Measurements from ENCODE around the gene PCDHB12.
"Not testable (repeated sequence)": the region's sequence is repeated elsewhere in the genome, so short reads cannot be mapped to it uniquely, and the experiment has no call there.

Gene PCDHB12

GRCh38 chr5:141213656-141214339 is 5.3 kb downstream of the PCDHB12 start, which contains the start of gene PCDHB13:
Gene PCDHB13 (plus strand): TSS chr5:141213919. CDS start chr5:141214124, 205 bp downstream.
- H3K9me2 ChIP-seq (replicated peaks; ENCODE audit: insufficient read depth, low read length); H3K9ac ChIP-seq (ENCODE audit: low read length); H3K4me2 ChIP-seq (ENCODE audit: low read depth, low read length); H3K4me1 ChIP-seq (ENCODE audit: low read length); H3K79me2 ChIP-seq (ENCODE audit: low read length); H2AFZ ChIP-seq (ENCODE audit: low read length); H3K9me3 ChIP-seq (replicated peaks; ENCODE audit: insufficient read depth, low read length); H4K20me1 ChIP-seq (ENCODE audit: insufficient read depth, low read length); H3K27ac ChIP-seq (ENCODE audit: low read length); H3K27me3 ChIP-seq (replicated peaks; ENCODE audit: insufficient read depth, low read length); H3K36me3 ChIP-seq (replicated peaks; ENCODE audit: insufficient read depth, low read length); H3F3A ChIP-seq (ENCODE audit: insufficient read depth, low read length); H3K4me3 ChIP-seq (ENCODE audit: low read length): not testable (repeated sequence)
- DNase-seq: peak; percentile 37
- peak; percentile 46 for TF ChIP-seq CTCF (IDR thresholded peaks at IDR 0.05; ENCODE audit: low read length)

DNA sequence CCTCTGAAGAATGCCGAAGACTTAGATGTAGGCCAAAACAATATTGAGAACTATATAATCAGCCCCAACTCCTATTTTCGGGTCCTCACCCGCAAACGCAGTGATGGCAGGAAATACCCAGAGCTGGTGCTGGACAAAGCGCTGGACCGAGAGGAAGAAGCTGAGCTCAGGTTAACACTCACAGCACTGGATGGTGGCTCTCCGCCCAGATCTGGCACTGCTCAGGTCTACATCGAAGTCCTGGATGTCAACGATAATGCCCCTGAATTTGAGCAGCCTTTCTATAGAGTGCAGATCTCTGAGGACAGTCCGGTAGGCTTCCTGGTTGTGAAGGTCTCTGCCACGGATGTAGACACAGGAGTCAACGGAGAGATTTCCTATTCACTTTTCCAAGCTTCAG is 6.1 kb downstream of the PCDHB12 start:
- H3K36me3 ChIP-seq (replicated peaks; ENCODE audit: insufficient read depth, low read length); DNase-seq; H3K4me1 ChIP-seq (ENCODE audit: low read length); H2AFZ ChIP-seq (ENCODE audit: low read length); H3K27ac ChIP-seq (ENCODE audit: low read length); H3K4me2 ChIP-seq (ENCODE audit: low read depth, low read length); H3K4me3 ChIP-seq (ENCODE audit: low read length); H4K20me1 ChIP-seq (ENCODE audit: insufficient read depth, low read length); H3K79me2 ChIP-seq (ENCODE audit: low read length); H3K9ac ChIP-seq (ENCODE audit: low read length); H3K9me2 ChIP-seq (replicated peaks; ENCODE audit: insufficient read depth, low read length); H3K9me3 ChIP-seq (replicated peaks; ENCODE audit: insufficient read depth, low read length); H3F3A ChIP-seq (ENCODE audit: insufficient read depth, low read length); H3K27me3 ChIP-seq (replicated peaks; ENCODE audit: insufficient read depth, low read length): not testable (repeated sequence)

DNA sequence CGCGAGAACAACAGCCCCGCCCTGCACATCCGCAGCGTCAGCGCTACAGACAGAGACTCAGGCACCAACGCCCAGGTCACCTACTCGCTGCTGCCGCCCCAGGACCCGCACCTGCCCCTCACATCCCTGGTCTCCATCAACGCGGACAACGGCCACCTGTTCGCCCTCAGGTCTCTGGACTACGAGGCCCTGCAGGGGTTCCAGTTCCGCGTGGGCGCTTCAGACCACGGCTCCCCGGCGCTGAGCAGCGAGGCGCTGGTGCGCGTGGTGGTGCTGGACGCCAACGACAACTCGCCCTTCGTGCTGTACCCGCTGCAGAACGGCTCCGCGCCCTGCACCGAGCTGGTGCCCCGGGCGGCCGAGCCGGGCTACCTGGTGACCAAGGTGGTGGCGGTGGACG is 7.0 kb downstream of the PCDHB12 start:
- not testable (repeated sequence) for H3K79me2 ChIP-seq (ENCODE audit: low read length); H3K4me2 ChIP-seq (ENCODE audit: low read depth, low read length); H3K9ac ChIP-seq (ENCODE audit: low read length)

DNA sequence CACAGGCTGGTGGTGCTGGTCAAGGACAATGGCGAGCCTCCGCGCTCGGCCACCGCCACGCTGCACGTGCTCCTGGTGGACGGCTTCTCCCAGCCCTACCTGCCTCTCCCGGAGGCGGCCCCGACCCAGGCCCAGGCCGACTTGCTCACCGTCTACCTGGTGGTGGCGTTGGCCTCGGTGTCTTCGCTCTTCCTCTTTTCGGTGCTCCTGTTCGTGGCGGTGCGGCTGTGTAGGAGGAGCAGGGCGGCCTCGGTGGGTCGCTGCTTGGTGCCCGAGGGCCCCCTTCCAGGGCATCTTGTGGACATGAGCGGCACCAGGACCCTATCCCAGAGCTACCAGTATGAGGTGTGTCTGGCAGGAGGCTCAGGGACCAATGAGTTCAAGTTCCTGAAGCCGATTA is 7.5 kb downstream of the PCDHB12 start:
- not testable (repeated sequence) for H3K27ac ChIP-seq (ENCODE audit: low read length); H2AFZ ChIP-seq (ENCODE audit: low read length); H3K36me3 ChIP-seq (replicated peaks; ENCODE audit: insufficient read depth, low read length); H4K20me1 ChIP-seq (ENCODE audit: insufficient read depth, low read length); H3K79me2 ChIP-seq (ENCODE audit: low read length); DNase-seq; H3F3A ChIP-seq (ENCODE audit: insufficient read depth, low read length); H3K4me1 ChIP-seq (ENCODE audit: low read length); H3K27me3 ChIP-seq (replicated peaks; ENCODE audit: insufficient read depth, low read length); H3K4me2 ChIP-seq (ENCODE audit: low read depth, low read length); H3K4me3 ChIP-seq (ENCODE audit: low read length); H3K9me2 ChIP-seq (replicated peaks; ENCODE audit: insufficient read depth, low read length); H3K9ac ChIP-seq (ENCODE audit: low read length); H3K9me3 ChIP-seq (replicated peaks; ENCODE audit: insufficient read depth, low read length)

More for the DNA sequence above, 7.0 kb downstream of the PCDHB12 start:
- not testable (repeated sequence) for H3K9me2 ChIP-seq (replicated peaks; ENCODE audit: insufficient read depth, low read length); H4K20me1 ChIP-seq (ENCODE audit: insufficient read depth, low read length); H3K4me1 ChIP-seq (ENCODE audit: low read length); H3K27me3 ChIP-seq (replicated peaks; ENCODE audit: insufficient read depth, low read length); H3K4me3 ChIP-seq (ENCODE audit: low read length); H3K27ac ChIP-seq (ENCODE audit: low read length); H3K36me3 ChIP-seq (replicated peaks; ENCODE audit: insufficient read depth, low read length); H3F3A ChIP-seq (ENCODE audit: insufficient read depth, low read length); H3K9me3 ChIP-seq (replicated peaks; ENCODE audit: insufficient read depth, low read length); DNase-seq; H2AFZ ChIP-seq (ENCODE audit: low read length)

- TF ChIP-seq CTCF (IDR thresholded peaks at IDR 0.05; ENCODE audit: low read length) (peak; percentile 61), EZH2 (optimal IDR thresholded peaks at IDR 0.05; ENCODE audit: low read depth, low read length) (no peak), EZH2phosphoT487 (IDR thresholded peaks at IDR 0.05; ENCODE audit: low read length) (no peak)
- Histone ChIP-seq H3K9ac (ENCODE audit: low read length) (peak within 1 kb of the TSS; percentile 34; the same call in 1 of the 2 replicates), H2AFZ (ENCODE audit: low read length) (peak within 1 kb of the TSS; percentile 94), H3K9me3 (replicated peaks; ENCODE audit: insufficient read depth, low read length) (no peaks in the 10 kb centered on the region), H3F3A (ENCODE audit: insufficient read depth, low read length) (no peaks in the 10 kb centered on the region), H3K4me1 (ENCODE audit: low read length) (no peaks in the 10 kb centered on the region), H3K4me2 (ENCODE audit: low read depth, low read length) (peak within 1 kb of the TSS; percentile 90), H3K27me3 (replicated peaks; ENCODE audit: insufficient read depth, low read length) (no peaks in the 10 kb centered on the region), H3K27ac (ENCODE audit: low read length) (no peak within 1 kb of the TSS), H3K36me3 (replicated peaks; ENCODE audit: insufficient read depth, low read length) (no peaks in the 10 kb centered on the region), H3K4me3 (ENCODE audit: low read length) (peak within 1 kb of the TSS; percentile 65), H3K79me2 (ENCODE audit: low read length) (no peaks in the 10 kb centered on the region), H4K20me1 (ENCODE audit: insufficient read depth, low read length) (no peaks in the 10 kb centered on the region), H3K9me2 (replicated peaks; ENCODE audit: insufficient read depth, low read length) (no peaks in the 10 kb centered on the region)
- peak; percentile 75 for DNase-seq
Observed at GRCh38 chr5:141223112-141223783, 14.7 kb downstream of the PCDHB12 start, which contains the start of gene PCDHB14. Gene PCDHB14 (plus strand): TSS chr5:141223343. CDS start chr5:141223506, 163 bp downstream.

DNA sequence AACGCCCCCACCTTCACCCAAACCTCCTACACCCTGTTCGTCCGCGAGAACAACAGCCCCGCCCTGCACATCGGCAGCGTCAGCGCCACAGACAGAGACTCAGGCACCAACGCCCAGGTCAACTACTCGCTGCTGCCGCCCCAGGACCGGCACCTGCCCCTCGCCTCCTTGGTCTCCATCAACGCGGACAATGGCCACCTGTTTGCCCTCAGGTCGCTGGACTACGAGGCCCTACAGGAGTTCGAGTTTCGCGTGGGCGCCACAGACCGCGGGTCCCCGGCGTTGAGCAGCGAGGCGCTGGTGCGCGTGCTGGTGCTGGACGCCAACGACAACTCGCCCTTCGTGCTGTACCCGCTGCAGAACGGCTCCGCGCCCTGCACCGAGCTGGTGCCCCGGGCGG is 16.3 kb downstream of the PCDHB12 start:
- not testable (repeated sequence) for H3K79me2 ChIP-seq (ENCODE audit: low read length); H3K4me2 ChIP-seq (ENCODE audit: low read depth, low read length); H3K27me3 ChIP-seq (replicated peaks; ENCODE audit: insufficient read depth, low read length); H3K36me3 ChIP-seq (replicated peaks; ENCODE audit: insufficient read depth, low read length); H3F3A ChIP-seq (ENCODE audit: insufficient read depth, low read length); H3K9ac ChIP-seq (ENCODE audit: low read length); DNase-seq; H3K9me3 ChIP-seq (replicated peaks; ENCODE audit: insufficient read depth, low read length); H2AFZ ChIP-seq (ENCODE audit: low read length); H4K20me1 ChIP-seq (ENCODE audit: insufficient read depth, low read length); H3K4me3 ChIP-seq (ENCODE audit: low read length); H3K9me2 ChIP-seq (replicated peaks; ENCODE audit: insufficient read depth, low read length); H3K4me1 ChIP-seq (ENCODE audit: low read length); H3K27ac ChIP-seq (ENCODE audit: low read length)

All from MM.1S (cell line).